C4-2B (cell line): ENCODE data around the gene BECN2.

Experiments
- ZFX ChIP-seq: fragments of 450-650 bp; IDR thresholded peaks from 2 replicates; pipeline ENCODE4 v1.6.1; 2017
- TF ChIP-seq, protein P1 (sequence below): fragments of 450-650 bp; conservative IDR thresholded peaks from 2 replicates; pipeline ENCODE4 v1.5.1; 2017; ENCODE audit warnings: mild to moderate bottlenecking

DNA sequence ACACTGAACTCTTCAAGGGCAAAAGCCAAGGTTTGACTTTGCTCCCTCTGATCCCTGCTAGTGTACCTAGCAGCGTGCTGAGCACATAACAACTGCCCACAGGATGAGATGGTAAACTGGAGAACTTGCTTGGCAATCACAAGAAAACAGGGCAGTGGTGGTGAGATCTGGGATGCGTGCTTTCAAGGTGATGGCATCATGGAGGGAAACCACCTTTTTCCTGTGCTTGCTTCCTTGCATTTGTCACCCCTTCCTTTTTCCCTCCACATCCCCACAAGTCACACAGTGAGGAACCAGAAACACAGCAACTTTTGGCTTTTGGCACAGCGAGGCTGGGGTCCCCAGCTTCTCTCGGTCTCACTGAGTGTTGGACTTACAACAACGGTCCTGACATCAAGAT is 31.4 kb upstream of the BECN2 start:
- TF ChIP-seq, protein P1, sequence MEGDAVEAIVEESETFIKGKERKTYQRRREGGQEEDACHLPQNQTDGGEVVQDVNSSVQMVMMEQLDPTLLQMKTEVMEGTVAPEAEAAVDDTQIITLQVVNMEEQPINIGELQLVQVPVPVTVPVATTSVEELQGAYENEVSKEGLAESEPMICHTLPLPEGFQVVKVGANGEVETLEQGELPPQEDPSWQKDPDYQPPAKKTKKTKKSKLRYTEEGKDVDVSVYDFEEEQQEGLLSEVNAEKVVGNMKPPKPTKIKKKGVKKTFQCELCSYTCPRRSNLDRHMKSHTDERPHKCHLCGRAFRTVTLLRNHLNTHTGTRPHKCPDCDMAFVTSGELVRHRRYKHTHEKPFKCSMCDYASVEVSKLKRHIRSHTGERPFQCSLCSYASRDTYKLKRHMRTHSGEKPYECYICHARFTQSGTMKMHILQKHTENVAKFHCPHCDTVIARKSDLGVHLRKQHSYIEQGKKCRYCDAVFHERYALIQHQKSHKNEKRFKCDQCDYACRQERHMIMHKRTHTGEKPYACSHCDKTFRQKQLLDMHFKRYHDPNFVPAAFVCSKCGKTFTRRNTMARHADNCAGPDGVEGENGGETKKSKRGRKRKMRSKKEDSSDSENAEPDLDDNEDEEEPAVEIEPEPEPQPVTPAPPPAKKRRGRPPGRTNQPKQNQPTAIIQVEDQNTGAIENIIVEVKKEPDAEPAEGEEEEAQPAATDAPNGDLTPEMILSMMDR, result no peak
- TF ChIP-seq ZFX, result no peak
